ENCODE measurements around the gene EFNA4.

DNA sequence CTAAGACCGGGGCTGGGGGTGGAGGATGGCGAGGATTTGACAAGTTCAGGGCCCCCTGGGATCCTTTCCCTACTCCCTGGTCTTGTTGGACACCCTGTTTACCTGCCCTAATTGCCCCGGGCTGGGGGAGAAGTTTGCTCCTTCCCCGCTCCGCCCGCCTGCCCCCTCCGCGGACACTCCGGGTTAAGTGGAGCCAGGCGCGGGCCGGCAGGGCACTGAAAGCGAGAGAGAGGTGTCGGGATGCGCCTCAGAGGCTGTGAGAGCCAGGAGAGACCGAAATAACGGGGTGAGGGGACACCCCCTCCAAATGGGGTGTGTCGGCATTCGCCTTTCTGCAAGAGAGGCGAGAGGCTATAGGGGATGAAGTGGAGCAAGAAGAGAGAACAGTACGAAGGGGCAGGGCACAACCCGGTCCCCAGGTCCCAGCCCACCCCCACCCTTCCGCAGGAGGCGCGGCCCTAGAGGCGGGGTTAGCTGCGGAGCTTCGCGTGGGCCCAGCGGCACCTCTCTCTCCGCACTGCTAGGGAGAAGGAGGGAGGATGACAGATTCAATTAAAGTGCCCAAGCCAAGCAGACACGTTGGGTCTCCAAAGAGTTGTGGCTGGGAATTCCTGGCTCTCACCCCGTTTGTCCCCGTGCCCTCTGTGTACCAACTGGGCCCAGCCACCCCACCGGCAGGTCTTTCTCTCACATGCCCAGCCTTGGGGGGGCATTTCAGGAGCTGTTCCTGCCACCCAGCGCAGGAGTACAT lies 18.9 kb downstream of the EFNA4 start:
- TF ChIP-seq EZH2phosphoT487 (IDR thresholded peaks at IDR 0.05; ENCODE audit: borderline replicate concordance, low read length) (peak; percentile 97), CTCF (IDR thresholded peaks at IDR 0.05; ENCODE audit: low read depth, low read length, poor library complexity, severe bottlenecking) (no peak)
